PC-3 (cell line): ENCODE measurements around the gene LIN7B. TPM values are rescaled to one million over a fixed set of nuclear protein-coding genes. Genes with fewer than 3 reads are reported as not detected.
"Not testable (repeated sequence)": the region's sequence is repeated elsewhere in the genome, so short reads cannot be mapped to it uniquely, and the experiment has no call there.

Experiments
- ATAC-seq: fragments of 200-7000 bp; cut with Tn5 transposase; 2 replicates; pipeline ENCODE4 v1.9.1; 2020; ENCODE audit warnings: mild to moderate bottlenecking, moderate library complexity
- BruUV-seq: library from RNA; stranded (reverse); fragments of 400-500 nt; replicated peaks from 2 replicates; lab custom pipeline; 2021; lab: Mats Ljungman, UMichigan
- CTCF ChIA-PET: fragments of 300-600 bp; sonication (Branson Sonifier 250); formaldehyde crosslinking; loops from one replicate; lab custom pipeline; 2022; ENCODE audit warnings: antibody characterized with exemption; lab: Charles Lee
- POLR2A ChIA-PET: fragments of 300-600 bp; sonication (Branson Sonifier 250); formaldehyde crosslinking; loops from one replicate; lab custom pipeline; 2022; ENCODE audit warnings: antibody characterized with exemption; ENCODE audit not compliant: unreplicated experiment; lab: Charles Lee
- DNase-seq: peaks from one replicate; pipeline ENCODE4 v3.0.0-alpha.2; 2015
- H2AFZ ChIP-seq: fragments of 300-600 bp; sonication (generic); 2 replicates; pipeline ENCODE4 v1.6.0; 2016; ENCODE audit warnings: antibody characterized with exemption, low read length
- H3F3A ChIP-seq: fragments of 300-600 bp; sonication (generic); one replicate; pipeline ENCODE4 v1.6.0; 2017; ENCODE audit warnings: antibody characterized with exemption, low read length, control low read depth, mild to moderate bottlenecking; ENCODE audit not compliant: unreplicated experiment
- H3K27ac ChIP-seq: fragments of 300-600 bp; sonication (generic); 2 replicates; pipeline ENCODE4 v1.5.1; 2016; ENCODE audit warnings: mild to moderate bottlenecking, low read length
- H3K27me3 ChIP-seq: fragments of 300-600 bp; sonication (generic); 2 replicates; pipeline ENCODE4 v1.6.1; 2016; ENCODE audit warnings: low read length, mixed read lengths
- H3K36me3 ChIP-seq: fragments of 300-600 bp; sonication (generic); 2 replicates; pipeline ENCODE4 v1.6.1; 2016; ENCODE audit warnings: low read depth, mixed run types, low read length, mixed read lengths
- H3K4me1 ChIP-seq: fragments of 300-600 bp; sonication (generic); 2 replicates; pipeline ENCODE4 v1.5.1; 2016; ENCODE audit warnings: low read length; ENCODE audit not compliant: insufficient read depth
- H3K4me2 ChIP-seq: fragments of 300-600 bp; sonication (generic); 2 replicates; pipeline ENCODE4 v1.6.0; 2016; ENCODE audit warnings: low read length
- H3K4me3 ChIP-seq: fragments of 300-600 bp; sonication (generic); 2 replicates; pipeline ENCODE4 v1.5.1; 2016; ENCODE audit warnings: mild to moderate bottlenecking, low read length, mixed read lengths
- H3K79me2 ChIP-seq: fragments of 300-600 bp; sonication (generic); 2 replicates; pipeline ENCODE4 v1.6.1; 2017; ENCODE audit warnings: low read length, mixed read lengths
- H3K9ac ChIP-seq: fragments of 300-600 bp; sonication (generic); 2 replicates; pipeline ENCODE4 v1.6.0; 2016; ENCODE audit warnings: mild to moderate bottlenecking, low read length
- H3K9me2 ChIP-seq: fragments of 300-600 bp; sonication (generic); replicated peaks from 2 replicates; pipeline ENCODE4 v1.6.1; 2016; ENCODE audit warnings: mixed run types, low read length, mixed read lengths
- H3K9me3 ChIP-seq: fragments of 300-600 bp; sonication (generic); 2 replicates; pipeline ENCODE4 v1.6.1; 2016; ENCODE audit warnings: low read length, mixed read lengths
- H4K20me1 ChIP-seq: fragments of 300-600 bp; sonication (generic); 2 replicates; pipeline ENCODE4 v1.6.1; 2016; ENCODE audit warnings: low read length, mixed read lengths
- CTCF ChIP-seq: fragments of 300-600 bp; sonication (generic); conservative IDR thresholded peaks from 2 replicates; pipeline ENCODE4 v1.5.1; 2017; ENCODE audit warnings: antibody characterized with exemption, low read depth, mild to moderate bottlenecking, low read length
- EZH2 ChIP-seq: fragments of 300-600 bp; sonication (generic); IDR thresholded peaks from one replicate; pipeline ENCODE4 v1.6.1; 2017; ENCODE audit warnings: antibody characterized with exemption, mild to moderate bottlenecking, low read length; ENCODE audit not compliant: unreplicated experiment
- EZH2phosphoT487 ChIP-seq: fragments of 300-600 bp; sonication (generic); IDR thresholded peaks from 2 replicates; pipeline ENCODE4 v1.6.1; 2018; ENCODE audit warnings: mild to moderate bottlenecking, antibody characterized with exemption, low read length, borderline replicate concordance
- intact Hi-C: fragments of 100-400 bp; cut with micrococcal nuclease; formaldehyde crosslinking; loops from 2 replicates; pipeline ENCODE4 v1.9.0; 2023
- total RNA-seq: library from RNA; depleted of rRNA; stranded (reverse); fragments of >200 nt; gene quantifications from 2 replicates; pipeline ENCODE4 v1.2.3, GENCODE V29; 2014

Gene LIN7B
- total RNA-seq, 1 experiment from 2014 or later = 11.6 TPM

- intact Hi-C loops = no loop called here
- TF ChIP-seq EZH2phosphoT487 = no peak
- TF ChIP-seq CTCF = no peak
- TF ChIP-seq EZH2 = no peak
- peaks cover 6% of the 10 kb centered on the region; the same call in 1 of the 2 replicates for H3K4me1 ChIP-seq
- H3K4me3 ChIP-seq = no peak overlapping the region
- H3K9ac ChIP-seq = no peak overlapping the region
- H3K36me3 ChIP-seq = no peaks in the 10 kb centered on the region
- ATAC-seq (no peak), DNase-seq (no peak)
- H3K79me2 ChIP-seq = no peaks in the 10 kb centered on the region
- H4K20me1 ChIP-seq = no peaks in the 10 kb centered on the region
- no peak overlapping the region for H3K27ac ChIP-seq
- no peaks in the 10 kb centered on the region for H3K9me3 ChIP-seq
- BruUV-seq = no TSS peak
- CTCF ChIA-PET = no interaction called here
- POLR2A ChIA-PET = no interaction called here
- no peaks in the 10 kb centered on the region for H3K9me2 ChIP-seq
- H3K4me2 ChIP-seq = no peak overlapping the region
- no peaks in the 10 kb centered on the region for H3K27me3 ChIP-seq
- H2AFZ ChIP-seq = no peak overlapping the region
- no peaks in the 10 kb centered on the region for H3F3A ChIP-seq
Observed at GRCh38 chr19:49120868-49121267, 6.7 kb downstream of the LIN7B start.

- H2AFZ ChIP-seq, CTCF ChIA-PET, ATAC-seq, H3K4me3 ChIP-seq, POLR2A ChIA-PET, H3K9me3 ChIP-seq, H3K79me2 ChIP-seq, intact Hi-C loops, H3K9me2 ChIP-seq, H3F3A ChIP-seq, H3K27ac ChIP-seq, DNase-seq, H3K27me3 ChIP-seq, H3K4me1 ChIP-seq, H4K20me1 ChIP-seq, H3K36me3 ChIP-seq, BruUV-seq, H3K4me2 ChIP-seq, H3K9ac ChIP-seq: not testable (repeated sequence)
Observed at GRCh38 chr19:49121841-49122240, 7.7 kb downstream of the LIN7B start.

GRCh38 chr19:49123285-49123684, 9.1 kb downstream of the LIN7B start:
- H3K27me3 ChIP-seq, H3K79me2 ChIP-seq, DNase-seq, ATAC-seq, H3K4me2 ChIP-seq, H2AFZ ChIP-seq, H3K4me3 ChIP-seq, BruUV-seq, CTCF ChIA-PET, H4K20me1 ChIP-seq, H3K36me3 ChIP-seq, H3F3A ChIP-seq, H3K9me2 ChIP-seq, H3K9ac ChIP-seq, H3K27ac ChIP-seq, H3K9me3 ChIP-seq, H3K4me1 ChIP-seq, intact Hi-C loops: not testable (repeated sequence)
- POLR2A ChIA-PET = interaction anchor here (0.5 kb wide), 1 partner anchor 560 kb away, joined by 3 read pairs; no protein-coding TSS in a partner anchor
